Ishikawa (cell line): Measurements from ENCODE around the gene SRC.

ENCODE experiments used
- CREB1 ChIP-seq: IDR thresholded peaks from 2 replicates; pipeline ENCODE4 v1.6.1; 2012; ENCODE audit warnings: low read depth
- EGR1 ChIP-seq: IDR thresholded peaks from 2 replicates; pipeline ENCODE4 v1.6.1; 2012
- EP300 ChIP-seq: IDR thresholded peaks from 2 replicates; pipeline ENCODE4 v1.6.1; 2012; ENCODE audit warnings: borderline replicate concordance
- MAX ChIP-seq: IDR thresholded peaks from 2 replicates; pipeline ENCODE4 v1.6.1; 2012
- NFIC ChIP-seq: IDR thresholded peaks from 2 replicates; pipeline ENCODE4 v1.6.1; 2012
- RAD21 ChIP-seq: IDR thresholded peaks from 2 replicates; pipeline ENCODE4 v1.6.1; 2012; ENCODE audit warnings: low read depth
- REST ChIP-seq: IDR thresholded peaks from 2 replicates; pipeline ENCODE4 v1.6.1; 2012; ENCODE audit warnings: low read depth, mild to moderate bottlenecking
- YY1 ChIP-seq: IDR thresholded peaks from 2 replicates; pipeline ENCODE4 v1.6.1; 2012; ENCODE audit warnings: low read depth
- ZBTB7A ChIP-seq: IDR thresholded peaks from 2 replicates; pipeline ENCODE4 v1.6.1; 2012; ENCODE audit warnings: low read depth

DNA sequence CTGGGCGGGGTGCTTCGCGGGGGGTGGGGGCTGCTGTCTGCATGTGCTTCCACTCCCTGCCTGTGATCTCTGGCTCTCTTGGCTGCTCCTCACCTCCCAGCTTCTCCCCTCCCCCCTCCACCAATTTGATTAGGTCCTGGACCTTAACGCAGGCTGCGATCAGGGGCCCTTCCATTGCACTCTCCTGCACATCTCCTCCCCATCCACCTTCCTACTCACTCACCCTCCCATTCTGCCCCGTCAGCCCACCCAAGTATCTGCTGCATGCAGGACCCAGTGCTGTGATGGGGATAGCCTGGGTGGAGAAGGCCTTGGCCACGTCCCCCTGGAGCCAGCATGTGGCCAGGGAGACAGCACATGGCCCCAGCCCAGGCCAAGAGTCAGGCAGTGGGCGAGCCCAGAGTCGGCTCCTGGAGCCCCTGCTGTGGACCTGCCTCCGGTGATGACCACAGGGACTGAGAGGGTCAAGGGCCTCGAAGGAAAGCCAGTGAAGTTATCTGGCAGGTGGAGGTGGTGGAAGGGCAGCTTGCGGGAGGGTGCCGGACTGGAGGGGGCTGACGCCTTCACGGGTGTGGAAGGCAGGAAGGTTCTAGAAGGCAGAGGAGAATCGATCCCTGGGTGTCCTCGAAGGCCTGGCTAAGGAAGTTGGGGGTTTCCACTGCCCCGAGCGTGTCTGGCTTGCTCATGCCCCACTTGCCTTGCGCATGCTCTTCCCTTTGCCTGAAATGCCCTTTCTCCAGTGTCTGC is 40.7 kb downstream of the SRC start:
- TF ChIP-seq EGR1, result no peak
- TF ChIP-seq ZBTB7A, result no peak
- no peak for TF ChIP-seq CREB1
- TF ChIP-seq REST, result no peak
- no peak for TF ChIP-seq EP300
- no peak for TF ChIP-seq MAX
- no peak for TF ChIP-seq RAD21
- no peak for TF ChIP-seq YY1
- no peak for TF ChIP-seq NFIC
